Measurements from ENCODE around the gene CDK15.
"Not testable (repeated sequence)": the region's sequence is repeated elsewhere in the genome, so short reads cannot be mapped to it uniquely, and the experiment has no call there.

Gene CDK15

GRCh38 chr2:201806442-201807170 lies at the start of gene CDK15:
TSS of gene CDK15 (plus strand) at chr2:201806537. CDS start at chr2:201806665, 128 bp downstream.
- DNase-seq (ENCODE audit: low read depth in 2 of 2), result no peak

- DNase-seq (ENCODE audit: low read depth in 2 of 2), result no peak
Observed at GRCh38 chr2:201758234-201758633, 48.1 kb upstream of the CDK15 start.

- no peak for DNase-seq (ENCODE audit: low read depth in 2 of 2)
Observed at GRCh38 chr2:201758873-201759272, 47.5 kb upstream of the CDK15 start.

- DNase-seq (ENCODE audit: low read depth in 2 of 2), result no peak
Observed at GRCh38 chr2:201759567-201759966, 46.8 kb upstream of the CDK15 start.

GRCh38 chr2:201761101-201761500 lies 45.2 kb upstream of the CDK15 start:
- no peak for DNase-seq (ENCODE audit: low read depth in 2 of 2)

GRCh38 chr2:201764469-201764868 lies 41.9 kb upstream of the CDK15 start:
- not testable (repeated sequence) for DNase-seq (ENCODE audit: low read depth in 2 of 2)

- no peak for DNase-seq (ENCODE audit: low read depth in 2 of 2)
Observed at GRCh38 chr2:201765799-201766198, 40.5 kb upstream of the CDK15 start.

GRCh38 chr2:201768918-201769317 lies 37.4 kb upstream of the CDK15 start:
- DNase-seq (ENCODE audit: low read depth in 2 of 2), result no peak

GRCh38 chr2:201769666-201770373 lies 36.5 kb upstream of the CDK15 start:
- DNase-seq (ENCODE audit: low read depth in 2 of 2), result no peak

GRCh38 chr2:201773990-201774389 lies 32.3 kb upstream of the CDK15 start:
- no peak for DNase-seq (ENCODE audit: low read depth in 2 of 2)

GRCh38 chr2:201774546-201774945 lies 31.8 kb upstream of the CDK15 start:
- DNase-seq (ENCODE audit: low read depth in 2 of 2), result no peak

GRCh38 chr2:201775326-201775725 lies 31.0 kb upstream of the CDK15 start:
- no peak for DNase-seq (ENCODE audit: low read depth in 2 of 2)

GRCh38 chr2:201777043-201777442 lies 29.3 kb upstream of the CDK15 start:
- DNase-seq (ENCODE audit: low read depth in 2 of 2), result no peak

- no peak for DNase-seq (ENCODE audit: low read depth in 2 of 2)
Observed at GRCh38 chr2:201777869-201778268, 28.5 kb upstream of the CDK15 start.

GRCh38 chr2:201779901-201780673 lies 26.2 kb upstream of the CDK15 start:
- no peak for DNase-seq (ENCODE audit: low read depth in 2 of 2)

- DNase-seq (ENCODE audit: low read depth in 2 of 2), result peak; percentile 99 to 100
Observed at GRCh38 chr2:201780674-201781493, 25.5 kb upstream of the CDK15 start, which contains the start of gene ALS2. TSS of gene ALS2 (minus strand) at chr2:201780933. CDS start at chr2:201768885, 12,048 bp downstream.

GRCh38 chr2:201781557-201782051 lies 24.7 kb upstream of the CDK15 start:
- no peak for DNase-seq (ENCODE audit: low read depth in 2 of 2)

- no peak for DNase-seq (ENCODE audit: low read depth in 2 of 2)
Observed at GRCh38 chr2:201784563-201784962, 21.8 kb upstream of the CDK15 start.

- DNase-seq (ENCODE audit: low read depth in 2 of 2), result no peak
Observed at GRCh38 chr2:201785135-201785534, 21.2 kb upstream of the CDK15 start.

GRCh38 chr2:201786471-201786870 lies 19.9 kb upstream of the CDK15 start:
- DNase-seq (ENCODE audit: low read depth in 2 of 2), result no peak

GRCh38 chr2:201788371-201788770 lies 18.0 kb upstream of the CDK15 start:
- no peak for DNase-seq (ENCODE audit: low read depth in 2 of 2)
